Upper lobe of left lung (tissue), 4 donors: ENCODE measurements around the gene GPSM1.

Experiments
- EP300 ChIP-seq, 4 donors: sonication (generic); formaldehyde crosslinking; IDR thresholded peaks; one replicate each; pipeline ENCODE4 v1.5.1; 2017; ENCODE audit warnings: antibody characterized with exemption in 4 of 4, control low read depth in 2 of 4
- POLR2A ChIP-seq, 4 donors: fragments of 450-650 bp; IDR thresholded peaks; one replicate each; pipeline ENCODE4 v1.5.1; 2016 to 2017; ENCODE audit warnings: antibody characterized with exemption in 4 of 4, mild to moderate bottlenecking in 2 of 4
- TF ChIP-seq, protein P1 (sequence below), 6 experiments: fragments of 450-650 bp in 4 of 6; fragments of 200-600 bp in 2 of 6; sonication (generic) in 2 of 6; IDR thresholded peaks; one replicate each; pipeline ENCODE4 v1.5.1; 2016 to 2019; ENCODE audit warnings: antibody characterized with exemption in 6 of 6

DNA sequence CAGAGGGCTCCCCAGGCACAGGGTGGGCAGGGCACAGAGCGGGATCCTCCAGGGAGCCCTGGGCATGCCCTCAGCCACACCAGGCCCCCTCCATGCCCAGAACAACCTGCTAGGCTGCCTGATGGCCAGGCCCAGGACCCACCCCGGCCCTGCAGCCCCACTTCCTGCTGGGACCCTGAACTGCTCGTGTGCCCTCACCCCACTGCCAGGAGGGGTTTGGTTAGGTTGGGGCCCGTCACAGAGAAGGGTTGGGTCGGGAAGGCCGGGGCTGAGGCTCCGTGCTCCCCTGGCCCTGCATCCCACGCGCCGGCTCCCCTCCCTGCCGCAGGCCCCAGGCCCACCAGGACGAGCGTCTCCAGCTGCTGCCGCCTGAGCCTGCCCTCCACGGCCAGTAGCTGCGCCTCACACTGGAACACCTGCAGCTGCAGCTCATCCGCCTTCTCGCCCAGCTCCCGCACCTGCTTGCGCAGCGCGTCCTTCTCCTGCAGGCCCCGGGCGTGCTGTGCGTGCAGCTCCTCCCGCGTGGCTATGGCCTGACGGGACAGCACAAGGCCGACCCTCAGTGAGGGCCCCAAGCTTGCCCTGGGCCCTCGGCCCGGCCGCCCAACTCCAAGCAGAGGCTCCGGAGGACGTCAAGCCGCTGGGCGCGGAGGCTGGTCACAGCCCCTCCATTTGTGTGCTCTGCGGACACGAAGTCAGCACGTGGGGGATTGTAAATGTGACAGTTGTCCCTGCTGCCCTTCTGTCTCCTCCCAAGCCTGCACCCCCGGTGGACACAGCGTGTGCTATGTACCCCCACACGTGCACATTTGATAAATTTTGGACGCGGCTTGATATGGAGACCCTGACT lies 40.2 kb downstream of the GPSM1 start:
- TF ChIP-seq, protein P1, sequence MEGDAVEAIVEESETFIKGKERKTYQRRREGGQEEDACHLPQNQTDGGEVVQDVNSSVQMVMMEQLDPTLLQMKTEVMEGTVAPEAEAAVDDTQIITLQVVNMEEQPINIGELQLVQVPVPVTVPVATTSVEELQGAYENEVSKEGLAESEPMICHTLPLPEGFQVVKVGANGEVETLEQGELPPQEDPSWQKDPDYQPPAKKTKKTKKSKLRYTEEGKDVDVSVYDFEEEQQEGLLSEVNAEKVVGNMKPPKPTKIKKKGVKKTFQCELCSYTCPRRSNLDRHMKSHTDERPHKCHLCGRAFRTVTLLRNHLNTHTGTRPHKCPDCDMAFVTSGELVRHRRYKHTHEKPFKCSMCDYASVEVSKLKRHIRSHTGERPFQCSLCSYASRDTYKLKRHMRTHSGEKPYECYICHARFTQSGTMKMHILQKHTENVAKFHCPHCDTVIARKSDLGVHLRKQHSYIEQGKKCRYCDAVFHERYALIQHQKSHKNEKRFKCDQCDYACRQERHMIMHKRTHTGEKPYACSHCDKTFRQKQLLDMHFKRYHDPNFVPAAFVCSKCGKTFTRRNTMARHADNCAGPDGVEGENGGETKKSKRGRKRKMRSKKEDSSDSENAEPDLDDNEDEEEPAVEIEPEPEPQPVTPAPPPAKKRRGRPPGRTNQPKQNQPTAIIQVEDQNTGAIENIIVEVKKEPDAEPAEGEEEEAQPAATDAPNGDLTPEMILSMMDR (IDR thresholded peaks at IDR 0.05), result no peak
- TF ChIP-seq EP300 (IDR thresholded peaks at IDR 0.05), result no peak
- no peak for TF ChIP-seq POLR2A (IDR thresholded peaks at IDR 0.05)
